Spleen (tissue), 7 donors: Measurements from ENCODE around the gene APC.

ENCODE experiments used
- CTCF ChIP-seq, 11 experiments: fragments of 200-600 bp in 7 of 11; fragments of 450-650 bp in 4 of 11; sonication (generic) in 4 of 11; IDR thresholded peaks in 8 of 11; conservative IDR thresholded peaks in 3 of 11; 1 replicate in 7 of 11; 2 replicates in 4 of 11; pipeline versions ENCODE4 v1.4.0 to v1.8.0; 2016 to 2021; ENCODE audit warnings: antibody characterized with exemption in 11 of 11, inconsistent platforms in 4 of 11, mild to moderate bottlenecking in 1 of 11
- POLR2A ChIP-seq, 3 donors: fragments of 450-650 bp; IDR thresholded peaks; one replicate each; pipeline ENCODE4 v1.5.1; 2017; ENCODE audit warnings: antibody characterized with exemption in 3 of 3, mild to moderate bottlenecking in 1 of 3
- POLR2AphosphoS5 ChIP-seq, 3 donors: sonication (generic); formaldehyde crosslinking; IDR thresholded peaks; one replicate each; pipeline ENCODE4 v1.5.1; 2017; ENCODE audit warnings: antibody characterized with exemption in 3 of 3
- donor health status: DM: no; HTN: no; CAD: no; lungs with moderate emphysema.
- donor health status: DM: no; HTN: no; CAD: no.
- donor health status: DM: no; HTN: no; CAD: no.

GRCh38 chr5:112823181-112823580 lies 85.5 kb downstream of the APC start:
- TF ChIP-seq CTCF (IDR thresholded peaks at IDR 0.05 in 8 of 11, conservative IDR thresholded peaks at IDR 0.05 in 3 of 11) (no peak), POLR2A (IDR thresholded peaks at IDR 0.05) (no peak), POLR2AphosphoS5 (IDR thresholded peaks at IDR 0.05) (no peak)
